NCI-H2029 treated with DMSO at 0.1 percent for 48 hours (cell line): ENCODE measurements around the gene ZSWIM5.
A peak's percentile ranks its signal among the peaks of the same experiment; 100 is the strongest.

ENCODE experiments used
- DNase-seq: peaks from one replicate; lab custom pipeline; 2025; lab: John Stamatoyannopoulos, UW

ZSWIM5 gene

DNA sequence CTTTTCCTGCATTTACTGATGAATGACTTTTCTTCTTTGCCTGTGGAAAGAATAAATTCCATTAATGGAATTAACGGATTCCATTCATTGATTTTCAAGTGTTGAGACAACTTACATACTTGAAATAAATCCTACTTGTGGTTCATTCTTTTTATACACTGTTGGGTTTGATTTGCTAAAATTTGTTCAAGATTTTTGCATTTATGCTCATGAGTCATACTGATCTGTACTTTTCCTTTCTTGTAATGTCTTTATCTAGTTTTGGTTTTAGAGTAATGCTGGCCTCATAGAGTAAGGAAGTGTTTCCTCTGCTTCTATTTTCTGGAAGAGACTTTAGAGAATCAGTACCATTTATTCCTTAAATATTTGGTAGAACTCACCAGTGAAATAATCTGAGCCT, 180.0 kb downstream of the ZSWIM5 start:
- DNase-seq, result no peak

DNA sequence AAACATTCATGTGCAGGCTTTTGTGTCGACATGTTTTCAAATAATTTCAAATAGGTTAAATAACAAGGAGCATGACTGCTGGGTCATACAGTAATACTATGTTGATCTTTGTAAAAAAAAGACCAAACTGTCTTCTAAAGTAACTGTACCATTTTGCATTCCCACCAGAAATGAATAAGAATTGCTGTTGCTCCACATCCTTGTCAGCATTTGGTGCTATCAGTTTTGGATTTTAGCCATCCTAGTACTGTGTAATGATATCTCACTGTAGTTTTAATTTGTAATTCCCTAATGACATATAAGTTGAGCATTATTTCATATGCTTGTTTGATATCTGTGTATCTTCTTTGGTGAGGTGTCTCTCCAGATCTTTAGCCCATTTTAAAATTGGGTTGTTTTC, 182.7 kb downstream of the ZSWIM5 start:
- no peak for DNase-seq

DNA sequence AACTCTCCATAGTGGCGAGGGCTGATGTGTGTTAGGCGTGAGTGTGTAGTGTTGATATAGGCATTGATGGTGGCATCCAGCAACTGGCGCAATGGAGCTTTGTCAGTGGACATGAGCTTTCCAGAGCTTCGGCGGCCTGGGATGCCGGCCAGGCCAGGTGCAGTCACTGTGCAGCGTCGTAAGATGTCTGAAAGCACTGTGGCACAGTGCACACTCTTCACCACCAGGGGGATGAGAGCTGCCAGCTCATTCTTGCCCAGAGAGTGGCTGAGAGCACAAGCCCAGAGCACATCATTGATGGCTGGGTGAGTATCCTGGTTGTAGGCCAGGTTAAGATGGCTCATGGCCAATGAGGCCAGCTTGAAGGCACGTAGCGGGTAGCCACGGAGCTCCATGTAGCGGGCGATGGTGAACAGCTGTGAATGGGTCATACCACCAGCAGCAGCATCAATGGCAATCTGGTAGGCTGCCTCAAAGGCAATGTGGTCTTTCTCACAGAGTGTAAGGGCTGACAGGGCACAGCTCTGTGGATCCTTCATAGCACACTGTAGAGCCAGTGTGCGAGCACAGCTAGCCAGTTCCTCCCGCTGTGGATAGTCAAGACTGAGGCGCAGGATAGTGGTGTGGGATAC, 187.7 kb downstream of the ZSWIM5 start:
- peak; percentile 87 for DNase-seq

DNA sequence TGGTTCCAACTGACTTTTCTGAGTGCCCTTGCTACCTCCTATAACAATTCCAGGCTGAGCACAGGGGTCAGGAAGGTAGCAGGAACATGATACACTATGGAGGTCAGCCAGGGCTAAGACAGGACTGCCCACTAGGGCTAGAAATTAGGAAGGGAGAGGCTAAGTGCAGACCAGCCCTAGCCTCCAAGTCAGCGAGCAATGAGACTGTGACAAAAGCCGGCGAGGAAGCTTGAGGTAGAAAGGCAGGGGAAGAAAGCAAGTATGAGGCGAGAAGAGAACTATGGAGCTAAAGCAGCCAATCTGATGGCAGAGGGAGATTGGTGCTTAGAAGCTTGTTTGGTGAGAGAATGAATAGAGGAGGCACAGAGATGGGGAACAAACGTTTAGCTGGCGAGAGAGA, 189.6 kb downstream of the ZSWIM5 start:
- DNase-seq, result no peak

DNA sequence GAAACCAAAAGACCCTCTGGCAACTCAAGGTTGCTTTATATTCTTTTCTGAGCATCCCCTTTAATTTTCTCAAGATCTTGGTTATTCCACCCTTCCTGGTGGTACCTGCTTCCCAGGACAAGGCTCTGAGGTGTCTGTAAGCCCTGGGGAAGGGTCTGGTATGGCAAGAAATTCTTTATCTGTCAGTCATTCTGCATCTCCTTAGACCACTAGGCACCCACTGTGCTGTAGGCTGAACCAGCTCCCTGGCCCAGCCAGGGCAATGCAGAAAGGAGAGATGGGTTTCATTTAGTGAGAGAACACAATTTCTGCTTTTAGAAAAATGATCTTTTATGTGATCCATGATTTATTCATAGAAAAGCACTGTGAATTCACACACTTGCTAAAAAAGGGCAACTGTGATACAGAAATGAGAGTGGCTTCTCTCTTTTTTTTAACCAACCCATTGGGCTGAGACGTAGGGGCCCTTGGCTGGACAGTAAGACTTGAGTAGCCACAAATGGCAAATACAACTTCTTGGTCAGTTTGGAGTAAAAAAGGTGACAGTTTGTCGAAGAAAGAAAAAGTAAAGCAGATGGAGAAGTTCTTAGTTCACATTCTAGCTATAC, 190.2 kb downstream of the ZSWIM5 start:
- no peak for DNase-seq

DNA sequence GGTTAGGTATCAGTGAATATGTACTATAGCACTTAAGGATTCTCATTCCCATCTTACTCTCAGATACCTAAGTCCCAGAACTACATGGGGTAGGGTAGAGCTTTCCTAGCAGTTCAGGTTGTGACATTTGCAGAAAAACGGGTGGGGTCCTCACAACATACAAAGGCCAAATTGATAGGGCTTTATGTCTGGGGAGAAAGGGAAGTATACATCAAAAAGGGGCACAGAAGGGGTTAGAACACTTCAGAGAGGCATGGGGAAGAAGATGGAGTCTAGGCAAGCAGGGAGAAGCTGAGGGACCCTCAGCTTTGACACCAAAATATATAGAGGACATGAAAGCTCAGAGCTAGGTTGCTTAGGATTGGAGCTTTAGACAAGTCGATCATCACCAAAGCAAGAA, 190.7 kb downstream of the ZSWIM5 start:
- no peak for DNase-seq

DNA sequence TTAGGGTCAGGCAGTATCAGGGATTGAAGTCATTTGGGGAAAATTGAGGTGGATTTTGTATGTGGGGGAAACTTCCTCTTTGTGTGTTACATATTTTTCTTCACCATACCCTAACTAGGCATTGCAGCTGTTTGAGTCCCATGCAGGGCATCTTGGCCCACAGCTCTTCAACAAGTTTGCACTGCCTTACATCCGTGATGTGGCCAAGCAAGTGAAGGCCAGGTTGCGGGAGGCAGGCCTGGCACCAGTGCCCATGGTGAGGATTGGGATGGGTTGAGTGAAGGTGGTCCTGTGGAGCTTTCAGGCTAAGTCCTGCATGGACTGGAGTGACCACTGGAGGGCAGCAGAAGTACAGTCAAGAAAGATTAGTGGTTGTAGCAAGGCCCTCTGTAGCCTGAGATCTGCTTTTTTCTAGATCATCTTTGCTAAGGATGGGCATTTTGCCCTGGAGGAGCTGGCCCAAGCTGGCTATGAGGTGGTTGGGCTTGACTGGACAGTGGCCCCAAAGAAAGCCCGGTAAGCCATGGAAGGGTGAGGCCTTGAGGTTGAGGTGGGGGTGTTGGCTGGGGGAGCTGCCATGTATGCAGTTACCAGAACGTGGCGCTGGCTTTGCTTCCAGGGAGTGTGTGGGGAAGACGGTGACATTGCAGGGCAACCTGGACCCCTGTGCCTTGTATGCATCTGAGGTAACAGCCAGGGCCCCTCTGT, 191.9 kb downstream of the ZSWIM5 start:
- peak; percentile 91 for DNase-seq

DNA sequence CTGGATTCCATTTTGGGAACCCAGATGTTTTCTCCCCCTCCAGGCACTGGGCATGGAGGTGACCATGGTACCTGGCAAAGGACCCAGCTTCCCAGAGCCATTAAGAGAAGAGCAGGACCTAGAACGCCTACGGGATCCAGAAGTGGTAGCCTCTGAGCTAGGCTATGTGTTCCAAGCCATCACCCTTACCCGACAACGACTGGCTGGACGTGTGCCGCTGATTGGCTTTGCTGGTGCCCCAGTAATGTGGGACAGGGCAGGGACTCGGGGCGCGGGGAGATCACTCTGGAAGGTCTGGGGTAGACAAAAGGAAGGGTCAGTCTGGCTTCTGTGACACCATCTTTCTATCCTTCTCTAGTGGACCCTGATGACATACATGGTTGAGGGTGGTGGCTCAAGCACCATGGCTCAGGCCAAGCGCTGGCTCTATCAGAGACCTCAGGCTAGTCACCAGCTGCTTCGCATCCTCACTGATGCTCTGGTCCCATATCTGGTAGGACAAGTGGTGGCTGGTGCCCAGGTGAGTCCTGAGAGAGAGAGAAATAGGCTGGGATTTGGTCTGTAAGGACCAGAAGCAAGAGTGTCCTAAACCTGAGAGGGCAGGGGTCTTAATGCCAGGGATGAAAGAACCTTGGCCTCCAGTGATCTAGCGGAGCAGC, 192.7 kb downstream of the ZSWIM5 start:
- DNase-seq, result no peak

DNA sequence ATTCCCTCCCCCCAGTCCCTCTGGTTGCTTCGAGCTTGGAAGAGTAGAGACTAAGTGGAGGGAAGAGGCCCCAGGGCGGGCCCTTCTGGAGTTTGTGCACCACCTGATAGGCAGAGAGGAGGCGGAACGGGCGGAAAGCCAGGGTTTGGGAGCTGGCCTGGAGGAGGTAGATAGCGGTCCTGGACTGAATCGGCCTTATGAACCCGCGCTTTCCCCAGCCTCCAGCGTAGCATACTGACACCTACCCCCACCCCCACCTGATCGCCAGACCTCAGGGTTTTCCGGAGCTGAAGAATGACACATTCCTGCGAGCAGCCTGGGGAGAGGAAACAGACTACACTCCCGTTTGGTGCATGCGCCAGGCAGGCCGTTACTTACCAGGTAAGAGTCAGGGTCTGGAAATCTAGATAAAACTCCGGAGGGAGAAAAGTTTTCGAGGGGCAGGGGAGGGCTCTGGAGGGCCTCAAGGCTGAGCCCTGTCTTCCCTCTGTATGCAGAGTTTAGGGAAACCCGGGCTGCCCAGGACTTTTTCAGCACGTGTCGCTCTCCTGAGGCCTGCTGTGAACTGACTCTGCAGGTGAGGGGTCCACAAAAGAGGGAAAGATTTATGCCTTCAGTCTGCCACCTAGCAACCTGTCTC, 193.6 kb downstream of the ZSWIM5 start:
- peak; percentile 84 for DNase-seq

DNA sequence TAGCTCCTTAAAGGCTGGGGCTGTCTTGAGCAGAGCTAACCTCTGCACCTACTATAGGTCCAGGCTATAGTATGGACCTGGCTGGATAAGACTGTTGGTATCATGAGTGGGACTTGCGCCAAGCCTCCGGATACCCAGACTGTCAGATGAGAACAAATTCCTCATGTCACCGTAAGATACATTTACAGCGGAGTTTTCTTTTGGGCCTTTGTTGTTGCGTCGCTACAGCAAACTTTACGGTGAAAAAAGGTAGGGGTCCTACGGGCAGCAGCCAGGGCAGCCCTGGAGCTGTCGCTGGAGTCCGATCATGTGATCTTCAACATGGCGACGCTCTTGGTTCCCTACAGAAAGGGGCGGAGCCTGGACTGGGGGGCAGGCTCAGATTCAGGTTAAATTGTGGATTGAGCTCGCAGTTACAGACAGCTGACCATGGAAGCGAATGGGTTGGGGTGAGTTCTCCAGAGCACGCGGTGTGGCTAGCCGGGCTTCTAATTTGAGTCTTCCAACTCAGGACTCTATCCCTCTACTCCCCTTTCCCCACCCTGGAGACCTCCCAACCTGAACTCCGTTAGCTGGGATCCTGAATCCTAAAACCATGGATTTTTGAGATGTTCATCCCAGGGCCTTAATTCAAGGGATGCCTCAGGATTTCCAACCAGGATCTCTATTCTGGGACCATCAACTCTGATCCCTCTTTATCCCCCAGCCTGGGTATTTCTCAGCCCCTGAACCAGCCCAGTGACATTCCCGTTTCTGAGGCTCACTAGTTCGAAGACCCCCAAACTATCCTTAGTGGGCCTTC, 194.4 kb downstream of the ZSWIM5 start, which contains the start of gene UROD:
UROD (plus strand) TSS at position 418 of the 802 bp plus-strand sequence; CDS start at position 430, 12 bp downstream.
- peak; percentile 99 for DNase-seq

DNA sequence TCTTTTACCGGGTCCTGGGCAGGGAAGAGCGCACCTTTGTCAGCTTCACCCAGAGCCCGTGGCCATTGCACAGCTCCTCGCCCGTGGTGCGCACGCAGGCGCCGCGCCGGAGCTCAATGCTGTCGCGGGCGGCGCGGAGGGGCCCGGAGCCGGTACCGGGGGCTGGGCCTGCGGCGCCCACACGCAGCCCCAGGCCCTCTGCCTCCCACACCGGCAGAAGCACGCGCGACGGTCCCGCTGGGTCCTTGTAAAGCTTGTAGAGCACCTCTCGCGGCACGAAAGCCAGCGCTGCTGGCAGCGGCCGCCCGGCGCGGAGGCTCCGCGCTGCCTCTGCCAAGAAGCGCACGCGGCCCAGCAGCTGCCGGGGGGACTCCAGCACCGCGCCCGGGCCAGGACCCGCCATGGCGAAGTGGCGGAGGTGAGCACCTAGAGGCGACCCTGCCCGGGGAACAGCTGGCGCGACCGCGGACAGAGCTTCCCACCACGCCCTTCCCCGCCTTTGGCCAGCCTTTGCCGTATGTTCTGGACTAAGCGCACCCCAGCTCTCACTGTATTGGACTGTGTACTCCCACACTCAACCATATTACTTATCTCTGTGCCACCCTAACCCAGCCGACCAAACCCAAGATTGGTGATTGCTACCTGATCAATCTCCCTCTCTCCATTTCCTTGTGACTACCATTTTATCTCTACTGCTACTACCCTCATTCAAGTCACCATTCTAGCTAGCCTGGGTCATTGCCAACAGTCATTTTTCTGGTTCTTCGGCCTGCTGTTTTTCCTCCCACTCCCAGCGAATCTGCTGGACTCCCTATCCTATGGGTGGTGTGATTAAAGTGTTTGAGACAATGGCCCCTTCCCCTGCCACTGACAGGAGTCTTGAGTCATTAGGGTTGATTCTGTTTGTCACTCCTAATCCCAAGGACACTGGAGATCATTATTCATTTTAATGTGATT, 195.3 kb downstream of the ZSWIM5 start, which contains the start of gene HECTD3:
HECTD3 (minus strand) TSS at position 470 of the 957 bp plus-strand sequence; CDS start at position 403, 67 bp downstream.
- DNase-seq, result peak; percentile 96

DNA sequence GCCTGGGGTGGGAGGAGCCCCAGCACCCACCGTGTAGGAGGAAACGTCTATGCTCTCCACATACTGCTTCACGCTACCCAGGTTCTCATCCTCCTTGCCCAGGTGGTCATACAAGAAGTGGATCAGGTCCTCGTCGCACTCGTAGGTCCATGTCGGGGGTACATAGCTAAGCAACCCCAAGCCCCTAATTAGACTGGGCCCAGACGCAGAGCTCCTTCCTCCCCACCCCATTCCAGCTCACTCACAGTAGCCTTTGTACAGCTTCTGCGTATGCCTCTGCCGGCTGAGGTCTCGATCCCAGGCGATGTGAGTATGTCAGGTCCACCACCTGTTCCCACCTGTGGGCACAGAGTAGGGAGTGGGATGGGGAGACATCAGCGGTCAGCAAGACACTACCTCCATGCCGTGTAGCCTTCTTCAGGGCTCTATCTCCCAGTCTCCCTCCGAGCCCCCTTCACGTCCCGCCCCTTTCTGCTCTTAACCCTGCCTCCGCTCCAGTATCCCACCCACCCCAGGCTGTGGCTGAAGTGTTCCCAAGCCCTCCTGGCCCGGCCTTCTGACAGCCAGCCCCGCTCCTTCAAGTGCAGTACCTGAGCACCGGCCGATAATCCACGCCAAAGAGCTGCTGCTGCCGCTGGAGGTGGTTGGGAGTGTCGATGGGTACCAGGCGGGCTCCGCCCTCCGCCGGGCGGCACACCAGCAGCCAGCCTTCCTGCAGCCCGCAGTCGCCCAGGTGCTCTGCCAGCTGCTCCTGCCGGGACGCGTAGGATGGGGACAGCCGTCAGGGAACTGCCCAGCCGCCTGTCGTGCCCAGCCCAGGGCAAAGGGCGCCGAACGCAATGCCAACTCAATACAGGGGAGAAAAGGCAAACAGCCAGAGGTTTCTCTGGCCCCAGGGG, 196.2 kb downstream of the ZSWIM5 start:
- DNase-seq, result peak; percentile 46

DNA sequence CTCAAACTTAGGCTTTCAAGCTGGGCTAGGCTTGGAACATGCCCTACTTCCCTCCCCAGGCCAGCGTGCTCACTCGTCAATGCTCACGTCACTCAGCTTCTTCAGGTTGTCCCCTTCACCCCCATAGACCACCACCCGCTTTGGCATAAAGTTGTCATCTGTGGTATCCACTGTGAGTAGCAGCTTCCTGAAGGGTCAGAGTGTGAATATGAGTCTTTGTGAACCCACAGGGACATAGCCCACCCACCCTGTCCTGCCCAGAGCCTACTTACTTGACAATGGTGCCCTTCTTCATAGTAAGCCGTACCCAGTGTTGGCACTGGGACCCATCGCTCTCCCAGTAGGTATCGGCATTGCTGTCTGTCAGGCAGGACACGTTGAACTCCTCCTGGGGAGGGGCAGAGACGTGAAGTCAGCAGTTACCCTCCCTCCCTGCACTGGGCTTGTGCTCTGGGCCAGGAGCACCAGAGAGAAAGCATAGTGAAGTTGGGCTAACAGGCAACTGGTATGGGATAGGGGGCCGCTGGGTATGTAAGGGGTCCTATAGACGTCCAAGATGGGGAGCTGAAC, 197.0 kb downstream of the ZSWIM5 start:
- DNase-seq, result no peak

DNA sequence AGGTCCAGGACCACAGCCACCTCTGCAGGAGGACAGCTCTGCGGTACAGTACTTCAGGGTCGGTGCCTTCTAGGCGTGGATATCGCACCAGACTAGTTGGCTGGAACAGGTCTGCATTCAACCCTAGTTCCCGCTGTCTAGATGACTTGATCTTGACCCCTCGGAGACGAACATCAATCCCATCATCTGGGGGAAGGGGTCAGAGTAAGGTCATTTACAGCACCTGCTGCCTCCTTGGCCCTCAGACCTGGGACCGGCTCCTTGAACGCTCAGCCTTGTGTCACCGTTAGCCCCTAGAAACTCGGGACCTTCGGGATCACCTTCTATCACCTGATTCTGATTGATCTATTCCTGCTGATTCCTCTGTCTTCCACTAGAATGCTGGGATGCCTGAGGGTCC, 197.9 kb downstream of the ZSWIM5 start:
- DNase-seq, result no peak

DNA sequence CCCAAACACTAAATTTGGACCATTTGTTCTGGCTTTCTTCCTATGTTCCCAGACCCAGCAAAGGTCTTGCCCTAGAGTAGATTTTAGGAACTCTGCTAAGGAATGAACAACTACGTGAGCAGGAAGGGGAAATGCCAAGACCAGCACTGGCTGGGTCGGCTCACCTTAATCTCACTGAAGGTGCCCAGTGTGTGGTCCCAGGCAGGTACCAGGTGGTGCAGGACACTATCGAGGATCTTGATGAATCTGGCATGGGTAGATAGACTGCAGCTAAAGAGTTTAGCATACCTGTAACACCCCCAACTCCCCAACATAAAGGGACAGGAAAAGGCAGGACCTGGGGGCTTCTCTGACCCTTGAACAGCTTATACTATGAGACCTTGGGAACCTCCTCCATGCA, 198.3 kb downstream of the ZSWIM5 start:
- DNase-seq, result no peak

DNA sequence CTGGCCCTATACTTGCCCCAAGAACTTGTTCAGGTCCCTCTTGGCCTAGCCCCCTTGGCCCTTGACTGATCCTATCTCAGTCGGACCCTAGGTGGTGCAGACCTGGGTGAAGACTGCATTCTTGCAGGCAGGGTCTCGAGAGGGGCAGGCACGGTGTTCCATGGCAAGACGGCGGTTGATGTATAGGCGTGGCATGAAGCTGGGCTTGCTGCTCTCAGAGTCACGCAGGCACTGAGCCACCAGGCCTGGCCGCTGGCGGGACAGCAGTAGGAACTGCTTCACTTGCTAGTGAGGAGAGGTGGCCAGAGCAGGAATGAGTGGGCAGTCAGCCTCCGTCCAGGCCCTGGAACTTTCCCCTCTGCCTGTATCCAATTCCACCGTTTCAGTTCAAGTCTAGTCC, 199.1 kb downstream of the ZSWIM5 start:
- no peak for DNase-seq

DNA sequence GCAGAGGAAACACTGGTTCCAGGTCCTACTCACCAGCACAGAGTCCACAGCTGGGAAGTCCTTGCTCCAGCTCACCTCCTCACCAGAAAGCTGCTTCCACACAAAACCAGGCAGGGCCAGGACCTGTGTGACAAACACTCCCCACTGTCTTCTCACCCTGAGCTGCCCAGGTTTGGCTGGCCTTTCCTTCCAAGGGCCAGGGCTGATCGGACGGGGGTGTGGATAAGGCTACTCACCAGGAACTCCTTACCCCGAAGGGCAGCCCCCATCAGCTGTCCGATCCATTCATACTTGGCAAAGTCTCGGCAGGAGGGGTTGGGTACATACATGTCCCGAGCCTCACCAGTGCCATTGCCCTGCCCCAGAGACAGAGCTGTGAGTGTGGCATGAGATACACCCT, 200.6 kb downstream of the ZSWIM5 start:
- no peak for DNase-seq

DNA sequence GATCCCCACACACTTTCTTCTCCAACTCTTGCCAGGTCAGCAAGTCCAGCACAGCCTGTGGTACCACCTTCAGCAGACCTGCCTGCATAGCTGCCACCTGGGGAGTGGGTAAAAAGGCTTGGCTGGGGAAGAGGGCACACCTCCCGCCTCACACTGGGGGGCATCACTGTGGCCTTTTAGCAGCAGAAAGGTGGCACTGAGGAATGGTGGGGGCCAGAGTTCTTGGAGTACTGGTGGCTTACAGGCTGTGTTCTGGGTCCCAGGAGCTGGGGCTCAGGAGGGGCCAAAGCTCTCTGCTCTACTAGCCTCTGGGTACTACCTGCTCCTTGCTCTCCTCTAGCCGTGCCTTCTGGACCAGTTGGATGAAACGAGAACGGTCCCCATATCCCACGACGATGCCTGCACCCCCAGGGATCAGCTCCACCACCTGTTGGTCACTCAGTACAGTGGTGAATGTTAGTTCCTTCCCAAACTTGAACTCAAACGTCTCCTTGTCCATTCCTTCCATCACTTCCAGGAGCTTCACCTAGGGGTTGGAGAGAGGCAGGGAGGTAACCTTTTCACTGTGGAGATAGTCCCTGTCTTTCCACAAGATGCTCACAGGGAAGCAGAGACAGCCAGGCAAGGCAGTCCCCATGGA, 202.0 kb downstream of the ZSWIM5 start:
- DNase-seq, result no peak
